Parathyroid adenoma (tissue), 2 donors: ENCODE results near the gene DTD1.

Source experiments
- H2AFZ ChIP-seq: fragments of 300-600 bp; sonication (generic); one replicate; pipeline ENCODE4 v1.7.0; 2017; ENCODE audit warnings: antibody characterized with exemption, mild to moderate bottlenecking
- H3K27ac ChIP-seq: fragments of 300-600 bp; sonication (generic); one replicate; pipeline ENCODE4 v1.7.0; 2017
- H3K27me3 ChIP-seq: fragments of 300-600 bp; sonication (generic); one replicate; pipeline ENCODE4 v1.7.0; 2017; ENCODE audit warnings: low read length; ENCODE audit not compliant: control insufficient read depth, insufficient read depth
- H3K36me3 ChIP-seq: fragments of 300-600 bp; sonication (generic); one replicate; pipeline ENCODE4 v1.7.0; 2017; ENCODE audit warnings: low read length; ENCODE audit not compliant: control insufficient read depth, insufficient read depth
- H3K4me1 ChIP-seq: fragments of 300-600 bp; sonication (generic); one replicate; pipeline ENCODE4 v1.7.0; 2017; ENCODE audit warnings: control low read depth
- H3K4me2 ChIP-seq: fragments of 300-600 bp; sonication (generic); one replicate; pipeline ENCODE4 v1.7.0; 2017; ENCODE audit warnings: low read length
- H3K4me3 ChIP-seq: fragments of 300-600 bp; sonication (generic); one replicate; pipeline ENCODE4 v1.7.0; 2017; ENCODE audit warnings: low read depth, low read length
- H3K79me2 ChIP-seq: fragments of 300-600 bp; sonication (generic); one replicate; pipeline ENCODE4 v1.7.0; 2017; ENCODE audit warnings: control low read depth
- H3K9ac ChIP-seq: fragments of 300-600 bp; sonication (generic); one replicate; pipeline ENCODE4 v1.7.0; 2017; ENCODE audit warnings: mild to moderate bottlenecking
- H3K9me3 ChIP-seq: fragments of 300-600 bp; sonication (generic); one replicate; pipeline ENCODE4 v1.7.0; 2017; ENCODE audit warnings: low read length; ENCODE audit not compliant: control insufficient read depth
- CTCF ChIP-seq: fragments of 300-600 bp; sonication (generic); IDR thresholded peaks from one replicate; pipeline ENCODE4 v1.7.0; 2017; ENCODE audit warnings: antibody characterized with exemption, mild to moderate bottlenecking
- donor health status: primary hyperparathyroidism.

Gene DTD1

GRCh38 chr20:18790787-18791186 is 202.9 kb downstream of the DTD1 start:
- H3K4me2 ChIP-seq: no peak overlapping the region
- H3K27me3 ChIP-seq: no peaks in the 10 kb centered on the region
- no peak overlapping the region for H3K9ac ChIP-seq
- peaks cover 11% of the 10 kb centered on the region for H3K4me1 ChIP-seq
- H3K9me3 ChIP-seq: no peaks in the 10 kb centered on the region
- no peak overlapping the region for H3K4me3 ChIP-seq
- TF ChIP-seq CTCF: no peak
- H3K79me2 ChIP-seq: no peaks in the 10 kb centered on the region
- no peak overlapping the region for H2AFZ ChIP-seq
- no peak overlapping the region for H3K27ac ChIP-seq
- no peaks in the 10 kb centered on the region for H3K36me3 ChIP-seq

- Histone ChIP-seq H2AFZ (peak overlapping the region; percentile 100), H3K27me3 (no peaks in the 10 kb centered on the region), H3K4me1 (peaks cover 11% of the 10 kb centered on the region), H3K9ac (peak overlapping the region; percentile 0), H3K9me3 (no peaks in the 10 kb centered on the region), H3K36me3 (no peaks in the 10 kb centered on the region), H3K79me2 (no peaks in the 10 kb centered on the region), H3K4me2 (peak overlapping the region; percentile 71), H3K27ac (peak overlapping the region; percentile 88), H3K4me3 (peak overlapping the region; percentile 97)
- no peak for TF ChIP-seq CTCF
Observed at GRCh38 chr20:18793625-18794427, 206.0 kb downstream of the DTD1 start.

- Histone ChIP-seq H3K9ac (peak overlapping the region; percentile 0), H3K4me3 (peak overlapping the region; percentile 97), H3K4me1 (peaks cover 11% of the 10 kb centered on the region), H3K36me3 (no peaks in the 10 kb centered on the region), H3K79me2 (no peaks in the 10 kb centered on the region), H2AFZ (peak overlapping the region; percentile 100), H3K27ac (peak overlapping the region; percentile 88), H3K4me2 (peak overlapping the region; percentile 71), H3K9me3 (no peaks in the 10 kb centered on the region), H3K27me3 (no peaks in the 10 kb centered on the region)
- TF ChIP-seq CTCF: no peak
Observed at GRCh38 chr20:18794428-18794787, 206.6 kb downstream of the DTD1 start.

GRCh38 chr20:18795366-18795765 is 207.5 kb downstream of the DTD1 start:
- no peak overlapping the region for H3K27ac ChIP-seq
- H3K9ac ChIP-seq: no peak overlapping the region
- no peak overlapping the region for H3K4me3 ChIP-seq
- H3K4me2 ChIP-seq: no peak overlapping the region
- H3K27me3 ChIP-seq: no peaks in the 10 kb centered on the region
- H3K36me3 ChIP-seq: no peaks in the 10 kb centered on the region
- no peaks in the 10 kb centered on the region for H3K79me2 ChIP-seq
- H3K4me1 ChIP-seq: peaks cover 11% of the 10 kb centered on the region
- no peaks in the 10 kb centered on the region for H3K9me3 ChIP-seq
- TF ChIP-seq CTCF: no peak
- H2AFZ ChIP-seq: no peak overlapping the region
